T-helper 22 cell (primary cell): Measurements from ENCODE around the gene MRPL39.

Source experiments
- DNase-seq: peaks from one replicate; pipeline ENCODE4 v3.0.0-alpha.2; 2020; ENCODE audit warnings: low read depth

The MRPL39 gene

DNA sequence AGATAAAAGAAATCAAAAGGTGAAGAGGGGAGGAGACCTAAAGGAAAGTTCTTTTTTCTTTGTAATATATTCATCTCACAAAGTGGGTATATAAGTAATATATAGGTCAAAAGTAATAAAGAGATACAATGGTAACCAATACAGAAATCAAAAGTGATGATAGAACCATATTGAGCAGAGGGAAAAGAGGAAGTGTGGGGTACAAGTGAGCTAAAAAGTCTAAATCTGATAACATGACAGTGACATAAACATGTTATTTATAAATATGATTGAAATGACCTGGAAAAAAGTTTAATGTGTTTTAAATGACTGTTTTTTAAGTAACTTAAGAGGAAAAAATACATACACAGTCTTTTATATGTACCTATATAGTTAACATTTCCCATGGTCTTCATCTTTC is 70.5 kb downstream of the MRPL39 start:
- DNase-seq, result no peak

DNA sequence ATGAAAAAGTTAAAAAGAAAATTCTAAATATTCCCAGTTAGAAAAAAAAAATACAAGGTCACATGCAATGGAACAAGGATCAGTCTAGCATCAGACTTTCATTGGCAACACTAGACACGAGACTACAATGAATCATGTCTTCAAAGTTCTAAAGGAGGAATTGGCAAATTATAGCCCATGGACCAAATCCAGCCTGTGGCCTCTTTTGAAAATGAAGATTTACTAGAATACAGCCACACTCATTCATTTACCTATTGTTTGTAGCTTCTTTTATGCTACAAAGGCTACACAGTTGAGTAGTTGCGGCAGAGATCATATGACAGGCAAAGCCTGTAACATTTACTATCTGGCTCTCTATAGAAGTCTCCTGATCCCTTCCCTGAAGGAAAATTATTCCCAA is 71.4 kb downstream of the MRPL39 start:
- no peak for DNase-seq
